Measurements from ENCODE around the gene DEUP1. TPM values are rescaled to one million over a fixed set of nuclear protein-coding genes. Genes with fewer than 3 reads are reported as not detected.
"Not testable (repeated sequence)": the region's sequence is repeated elsewhere in the genome, so short reads cannot be mapped to it uniquely, and the experiment has no call there.

The DEUP1 gene
- total RNA-seq, 1 donor from 2014 or later, result not detected

GRCh38 chr11:93289782-93290463 is 40.6 kb upstream of the DEUP1 start:
- FAIRE-seq (no peak), DNase-seq (ENCODE audit: low read depth) (no peak)
- no peak for TF ChIP-seq CTCF (IDR thresholded peaks at IDR 0.05; ENCODE audit: insufficient read depth, low read length, severe bottlenecking)
- no peak overlapping the region for H3K4me3 ChIP-seq (ENCODE audit: low read depth, low read length)
- no peaks in the 10 kb centered on the region for H3K27me3 ChIP-seq (ENCODE audit: control insufficient read depth, insufficient read depth, low read length)
- H3K36me3 ChIP-seq (ENCODE audit: control insufficient read depth, insufficient read depth, low read length), result no peaks in the 10 kb centered on the region

GRCh38 chr11:93291110-93291509 is 39.4 kb upstream of the DEUP1 start:
- Histone ChIP-seq H3K36me3 (ENCODE audit: control insufficient read depth, insufficient read depth, low read length) (no peaks in the 10 kb centered on the region), H3K27me3 (ENCODE audit: control insufficient read depth, insufficient read depth, low read length) (no peaks in the 10 kb centered on the region), H3K4me3 (ENCODE audit: low read depth, low read length) (no peak overlapping the region)
- DNase-seq (ENCODE audit: low read depth) (no peak), FAIRE-seq (no peak)
- TF ChIP-seq CTCF (IDR thresholded peaks at IDR 0.05; ENCODE audit: insufficient read depth, low read length, severe bottlenecking), result no peak

- TF ChIP-seq CTCF (IDR thresholded peaks at IDR 0.05; ENCODE audit: insufficient read depth, low read length, severe bottlenecking), result no peak
- Histone ChIP-seq H3K27me3 (ENCODE audit: control insufficient read depth, insufficient read depth, low read length) (no peaks in the 10 kb centered on the region), H3K4me3 (ENCODE audit: low read depth, low read length) (no peak overlapping the region), H3K36me3 (ENCODE audit: control insufficient read depth, insufficient read depth, low read length) (no peaks in the 10 kb centered on the region)
- FAIRE-seq (no peak), DNase-seq (ENCODE audit: low read depth) (no peak)
These were observed 38.6 kb upstream of the DEUP1 start for GRCh38 chr11:93291898-93292297.

GRCh38 chr11:93295921-93296575 is 34.5 kb upstream of the DEUP1 start:
- no peak for DNase-seq (ENCODE audit: low read depth)
- TF ChIP-seq CTCF (IDR thresholded peaks at IDR 0.05; ENCODE audit: insufficient read depth, low read length, severe bottlenecking), result no peak
- Histone ChIP-seq H3K27me3 (ENCODE audit: control insufficient read depth, insufficient read depth, low read length) (no peaks in the 10 kb centered on the region), H3K36me3 (ENCODE audit: control insufficient read depth, insufficient read depth, low read length) (no peaks in the 10 kb centered on the region), H3K4me3 (ENCODE audit: low read depth, low read length) (no peak overlapping the region)
- FAIRE-seq, result no peak

- no peak for TF ChIP-seq CTCF (IDR thresholded peaks at IDR 0.05; ENCODE audit: insufficient read depth, low read length, severe bottlenecking)
- no peaks in the 10 kb centered on the region for H3K36me3 ChIP-seq (ENCODE audit: control insufficient read depth, insufficient read depth, low read length)
- FAIRE-seq, result no peak
- no peak for DNase-seq (ENCODE audit: low read depth)
- H3K27me3 ChIP-seq (ENCODE audit: control insufficient read depth, insufficient read depth, low read length), result no peaks in the 10 kb centered on the region
- no peak overlapping the region for H3K4me3 ChIP-seq (ENCODE audit: low read depth, low read length)
These were observed 26.9 kb upstream of the DEUP1 start for GRCh38 chr11:93303689-93304088.

GRCh38 chr11:93314399-93314798 is 16.1 kb upstream of the DEUP1 start:
- not testable (repeated sequence) for DNase-seq (ENCODE audit: low read depth); FAIRE-seq; H3K27me3 ChIP-seq (ENCODE audit: control insufficient read depth, insufficient read depth, low read length); H3K4me3 ChIP-seq (ENCODE audit: low read depth, low read length); H3K36me3 ChIP-seq (ENCODE audit: control insufficient read depth, insufficient read depth, low read length)
